ENCODE data around the gene ZWILCH. TPM values are rescaled to one million over a fixed set of nuclear protein-coding genes. Genes with fewer than 3 reads are reported as not detected.

The ZWILCH gene
- total and polyA plus RNA-seq, 2 experiments from 2014 or later = 51.0 to 64.1 TPM

DNA sequence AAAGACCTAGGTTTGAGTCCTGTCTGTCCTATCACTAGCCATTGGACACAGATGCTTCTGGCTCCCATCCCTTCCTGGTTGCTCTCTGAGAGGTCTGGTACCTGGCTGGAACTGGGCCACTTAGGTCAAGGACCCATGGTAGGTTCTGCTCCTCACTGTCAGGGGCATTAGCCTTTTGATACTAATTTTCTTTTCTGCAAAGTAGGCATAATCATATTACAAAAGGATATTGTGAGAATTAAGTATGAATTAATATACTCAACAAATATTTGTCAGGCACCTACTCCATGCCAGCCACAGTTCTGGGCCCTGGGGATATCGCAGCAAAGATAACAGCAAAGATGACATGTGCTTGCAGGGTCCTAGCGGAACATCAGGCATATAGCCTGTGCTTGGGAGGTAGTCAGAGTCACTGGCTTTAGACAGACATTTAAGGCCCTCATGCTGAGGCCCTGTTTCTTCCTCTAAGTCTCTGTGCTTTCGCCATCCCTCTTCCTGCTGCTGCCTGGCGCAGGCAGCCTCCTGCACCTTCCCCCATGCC, 86.3 kb downstream of the ZWILCH start (continued):
- TF ChIP-seq, protein P1, sequence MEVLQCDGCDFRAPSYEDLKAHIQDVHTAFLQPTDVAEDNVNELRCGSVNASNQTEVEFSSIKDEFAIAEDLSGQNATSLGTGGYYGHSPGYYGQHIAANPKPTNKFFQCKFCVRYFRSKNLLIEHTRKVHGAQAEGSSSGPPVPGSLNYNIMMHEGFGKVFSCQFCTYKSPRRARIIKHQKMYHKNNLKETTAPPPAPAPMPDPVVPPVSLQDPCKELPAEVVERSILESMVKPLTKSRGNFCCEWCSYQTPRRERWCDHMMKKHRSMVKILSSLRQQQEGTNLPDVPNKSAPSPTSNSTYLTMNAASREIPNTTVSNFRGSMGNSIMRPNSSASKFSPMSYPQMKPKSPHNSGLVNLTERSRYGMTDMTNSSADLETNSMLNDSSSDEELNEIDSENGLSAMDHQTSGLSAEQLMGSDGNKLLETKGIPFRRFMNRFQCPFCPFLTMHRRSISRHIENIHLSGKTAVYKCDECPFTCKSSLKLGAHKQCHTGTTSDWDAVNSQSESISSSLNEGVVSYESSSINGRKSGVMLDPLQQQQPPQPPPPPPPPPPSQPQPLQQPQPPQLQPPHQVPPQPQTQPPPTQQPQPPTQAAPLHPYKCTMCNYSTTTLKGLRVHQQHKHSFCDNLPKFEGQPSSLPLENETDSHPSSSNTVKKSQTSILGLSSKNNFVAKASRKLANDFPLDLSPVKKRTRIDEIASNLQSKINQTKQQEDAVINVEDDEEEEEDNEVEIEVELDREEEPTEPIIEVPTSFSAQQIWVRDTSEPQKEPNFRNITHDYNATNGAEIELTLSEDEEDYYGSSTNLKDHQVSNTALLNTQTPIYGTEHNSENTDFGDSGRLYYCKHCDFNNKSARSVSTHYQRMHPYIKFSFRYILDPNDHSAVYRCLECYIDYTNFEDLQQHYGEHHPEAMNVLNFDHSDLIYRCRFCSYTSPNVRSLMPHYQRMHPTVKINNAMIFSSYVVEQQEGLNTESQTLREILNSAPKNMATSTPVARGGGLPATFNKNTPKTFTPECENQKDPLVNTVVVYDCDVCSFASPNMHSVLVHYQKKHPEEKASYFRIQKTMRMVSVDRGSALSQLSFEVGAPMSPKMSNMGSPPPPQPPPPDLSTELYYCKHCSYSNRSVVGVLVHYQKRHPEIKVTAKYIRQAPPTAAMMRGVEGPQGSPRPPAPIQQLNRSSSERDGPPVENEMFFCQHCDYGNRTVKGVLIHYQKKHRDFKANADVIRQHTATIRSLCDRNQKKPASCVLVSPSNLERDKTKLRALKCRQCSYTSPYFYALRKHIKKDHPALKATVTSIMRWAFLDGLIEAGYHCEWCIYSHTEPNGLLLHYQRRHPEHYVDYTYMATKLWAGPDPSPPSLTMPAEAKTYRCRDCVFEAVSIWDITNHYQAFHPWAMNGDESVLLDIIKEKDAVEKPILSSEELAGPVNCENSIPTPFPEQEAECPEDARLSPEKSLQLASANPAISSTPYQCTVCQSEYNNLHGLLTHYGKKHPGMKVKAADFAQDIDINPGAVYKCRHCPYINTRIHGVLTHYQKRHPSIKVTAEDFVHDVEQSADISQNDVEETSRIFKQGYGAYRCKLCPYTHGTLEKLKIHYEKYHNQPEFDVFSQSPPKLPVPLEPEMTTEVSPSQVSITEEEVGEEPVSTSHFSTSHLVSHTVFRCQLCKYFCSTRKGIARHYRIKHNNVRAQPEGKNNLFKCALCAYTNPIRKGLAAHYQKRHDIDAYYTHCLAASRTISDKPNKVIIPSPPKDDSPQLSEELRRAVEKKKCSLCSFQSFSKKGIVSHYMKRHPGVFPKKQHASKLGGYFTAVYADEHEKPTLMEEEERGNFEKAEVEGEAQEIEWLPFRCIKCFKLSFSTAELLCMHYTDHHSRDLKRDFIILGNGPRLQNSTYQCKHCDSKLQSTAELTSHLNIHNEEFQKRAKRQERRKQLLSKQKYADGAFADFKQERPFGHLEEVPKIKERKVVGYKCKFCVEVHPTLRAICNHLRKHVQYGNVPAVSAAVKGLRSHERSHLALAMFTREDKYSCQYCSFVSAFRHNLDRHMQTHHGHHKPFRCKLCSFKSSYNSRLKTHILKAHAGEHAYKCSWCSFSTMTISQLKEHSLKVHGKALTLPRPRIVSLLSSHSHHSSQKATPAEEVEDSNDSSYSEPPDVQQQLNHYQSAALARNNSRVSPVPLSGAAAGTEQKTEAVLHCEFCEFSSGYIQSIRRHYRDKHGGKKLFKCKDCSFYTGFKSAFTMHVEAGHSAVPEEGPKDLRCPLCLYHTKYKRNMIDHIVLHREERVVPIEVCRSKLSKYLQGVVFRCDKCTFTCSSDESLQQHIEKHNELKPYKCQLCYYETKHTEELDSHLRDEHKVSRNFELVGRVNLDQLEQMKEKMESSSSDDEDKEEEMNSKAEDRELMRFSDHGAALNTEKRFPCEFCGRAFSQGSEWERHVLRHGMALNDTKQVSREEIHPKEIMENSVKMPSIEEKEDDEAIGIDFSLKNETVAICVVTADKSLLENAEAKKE (CRISPR knock-in tag; IDR thresholded peaks at IDR 0.05) = no peak
- TF ChIP-seq EZH2phosphoT487 (IDR thresholded peaks at IDR 0.05; ENCODE audit: unreplicated experiment) = no peak
- no peak for TF ChIP-seq ZNF114 (CRISPR knock-in tag; IDR thresholded peaks at IDR 0.05)
- TF ChIP-seq, protein P2, sequence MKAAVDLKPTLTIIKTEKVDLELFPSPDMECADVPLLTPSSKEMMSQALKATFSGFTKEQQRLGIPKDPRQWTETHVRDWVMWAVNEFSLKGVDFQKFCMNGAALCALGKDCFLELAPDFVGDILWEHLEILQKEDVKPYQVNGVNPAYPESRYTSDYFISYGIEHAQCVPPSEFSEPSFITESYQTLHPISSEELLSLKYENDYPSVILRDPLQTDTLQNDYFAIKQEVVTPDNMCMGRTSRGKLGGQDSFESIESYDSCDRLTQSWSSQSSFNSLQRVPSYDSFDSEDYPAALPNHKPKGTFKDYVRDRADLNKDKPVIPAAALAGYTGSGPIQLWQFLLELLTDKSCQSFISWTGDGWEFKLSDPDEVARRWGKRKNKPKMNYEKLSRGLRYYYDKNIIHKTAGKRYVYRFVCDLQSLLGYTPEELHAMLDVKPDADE (IDR thresholded peaks at IDR 0.05) = no peak

DNA sequence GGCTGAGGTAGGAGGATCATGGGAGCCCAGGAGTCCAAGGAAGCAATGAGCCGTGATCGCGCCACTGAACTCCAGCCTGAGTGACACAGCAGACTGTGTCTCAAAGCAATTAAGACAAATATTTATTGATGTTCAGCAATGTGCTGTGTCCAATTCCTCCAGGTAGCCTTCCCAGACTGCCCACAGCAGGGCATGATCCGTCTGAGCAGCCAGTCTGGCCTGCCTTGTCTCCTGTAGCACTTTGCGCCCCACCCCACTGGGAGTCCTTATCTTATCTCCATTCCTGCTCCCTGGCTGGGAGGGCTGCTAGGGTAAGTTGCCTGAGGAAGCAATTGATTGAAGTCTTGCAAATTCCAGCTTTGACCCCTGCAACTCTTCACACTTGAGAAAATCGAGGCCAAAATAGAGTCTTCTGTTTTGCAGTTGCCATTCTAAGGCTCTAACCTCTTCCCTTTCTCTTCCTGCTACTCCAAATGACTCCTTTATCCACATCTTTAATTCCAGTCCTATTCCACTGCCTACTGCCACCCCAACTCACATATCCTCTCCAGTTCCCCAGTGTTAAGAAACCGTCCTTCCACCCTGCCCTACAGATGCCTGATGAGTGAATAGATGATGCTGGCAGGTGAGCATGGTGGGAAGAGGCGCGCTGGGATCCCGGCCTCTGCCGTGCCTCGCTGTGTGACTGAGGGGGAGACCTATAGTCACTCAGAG, 87.5 kb downstream of the ZWILCH start:
- no peak overlapping the region for H2AFZ ChIP-seq
- Mint-ChIP-seq H3K4me1 (peaks cover 10% of the 10 kb centered on the region), H3K36me3 (ENCODE audit: low read depth) (no peaks in the 10 kb centered on the region), H3K27ac (no peak overlapping the region), H3K9me3 (no peaks in the 10 kb centered on the region), H3K4me3 (no peak overlapping the region), H3K27me3 (ENCODE audit: insufficient read depth, low read depth, poor library complexity) (peaks cover 9% of the 10 kb centered on the region)
- ATAC-seq (no peak), DNase-seq (ENCODE audit: low spot score) (no peak)
- no peaks in the 10 kb centered on the region for H3K9me2 ChIP-seq (ENCODE audit: insufficient read depth)
- H4K20me1 ChIP-seq (replicated peaks; ENCODE audit: insufficient read depth) = no peaks in the 10 kb centered on the region
- H3K4me3 ChIP-seq = no peak overlapping the region
- H3K79me2 ChIP-seq (replicated peaks; ENCODE audit: insufficient read depth) = no peaks in the 10 kb centered on the region
- no peaks in the 10 kb centered on the region for H3K27me3 ChIP-seq (ENCODE audit: insufficient read depth)
- no peak overlapping the region for H3K27ac ChIP-seq (ENCODE audit: low read depth)
- no peak overlapping the region for H3K4me2 ChIP-seq
- no peaks in the 10 kb centered on the region for H3K36me3 ChIP-seq (ENCODE audit: insufficient read depth)
- no peaks in the 10 kb centered on the region for H3F3A ChIP-seq (replicated peaks; ENCODE audit: low read depth)
- H3K4me1 ChIP-seq (ENCODE audit: insufficient read depth) = peaks cover 4% of the 10 kb centered on the region; the same call in 1 of the 2 replicates
- TF ChIP-seq CREB1 (CRISPR knock-in tag; IDR thresholded peaks at IDR 0.05; ENCODE audit: low read depth) = no peak
- TF ChIP-seq, protein P3, sequence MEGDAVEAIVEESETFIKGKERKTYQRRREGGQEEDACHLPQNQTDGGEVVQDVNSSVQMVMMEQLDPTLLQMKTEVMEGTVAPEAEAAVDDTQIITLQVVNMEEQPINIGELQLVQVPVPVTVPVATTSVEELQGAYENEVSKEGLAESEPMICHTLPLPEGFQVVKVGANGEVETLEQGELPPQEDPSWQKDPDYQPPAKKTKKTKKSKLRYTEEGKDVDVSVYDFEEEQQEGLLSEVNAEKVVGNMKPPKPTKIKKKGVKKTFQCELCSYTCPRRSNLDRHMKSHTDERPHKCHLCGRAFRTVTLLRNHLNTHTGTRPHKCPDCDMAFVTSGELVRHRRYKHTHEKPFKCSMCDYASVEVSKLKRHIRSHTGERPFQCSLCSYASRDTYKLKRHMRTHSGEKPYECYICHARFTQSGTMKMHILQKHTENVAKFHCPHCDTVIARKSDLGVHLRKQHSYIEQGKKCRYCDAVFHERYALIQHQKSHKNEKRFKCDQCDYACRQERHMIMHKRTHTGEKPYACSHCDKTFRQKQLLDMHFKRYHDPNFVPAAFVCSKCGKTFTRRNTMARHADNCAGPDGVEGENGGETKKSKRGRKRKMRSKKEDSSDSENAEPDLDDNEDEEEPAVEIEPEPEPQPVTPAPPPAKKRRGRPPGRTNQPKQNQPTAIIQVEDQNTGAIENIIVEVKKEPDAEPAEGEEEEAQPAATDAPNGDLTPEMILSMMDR (conservative IDR thresholded peaks at IDR 0.05; ENCODE audit: low read depth in 2 of 2) = no peak

All from GM23338 (cell line).